Gastrocnemius medialis (tissue), 4 donors: ENCODE measurements around the gene CDC20. TPM values are rescaled to one million over a fixed set of nuclear protein-coding genes. Genes with fewer than 3 reads are reported as not detected.
A peak's percentile ranks its signal among the peaks of the same experiment; 100 is the strongest.

Experiments
- ATAC-seq, 2 donors: fragments of 150-250 bp; one replicate each; pipeline ENCODE4 v1.9.1; 2016
- DNase-seq, 2 donors: peaks; one replicate each; pipeline ENCODE4 v3.0.0-alpha.2; 2019
- H3K27ac ChIP-seq, 4 donors: fragments of 200-600 bp; sonication (generic); 1 replicate in 1 of 4; 2 replicates in 3 of 4; pipeline ENCODE4 v1.5.1; 2016 to 2018; ENCODE audit warnings: mild to moderate bottlenecking in 2 of 4, moderate library complexity in 1 of 4
- H3K27me3 ChIP-seq, 3 donors: fragments of 200-600 bp; sonication (generic) in 2 of 3; 1 replicate in 1 of 3; 2 replicates in 2 of 3; pipeline versions ENCODE4 v1.5.1 to v1.6.0; 2016 to 2019; ENCODE audit warnings: mild to moderate bottlenecking in 1 of 3, moderate library complexity in 1 of 3
- H3K36me3 ChIP-seq, 2 donors: fragments of 200-600 bp; sonication (generic) in 1 of 2; one replicate each; pipeline ENCODE4 v1.5.1; 2017 to 2018
- H3K4me1 ChIP-seq, 2 donors: fragments of 200-600 bp; sonication (generic) in 1 of 2; one replicate each; pipeline ENCODE4 v1.5.1; 2016 to 2017; ENCODE audit warnings: mild to moderate bottlenecking in 2 of 2
- H3K4me3 ChIP-seq, 4 donors: fragments of 200-600 bp; sonication (generic) in 3 of 4; 1 replicate in 1 of 4; 2 replicates in 3 of 4; pipeline ENCODE4 v1.5.1; 2016 to 2019; ENCODE audit warnings: mild to moderate bottlenecking in 2 of 4
- H3K9me3 ChIP-seq, 3 donors: fragments of 200-600 bp; sonication (generic) in 2 of 3; 1 replicate in 1 of 3; 2 replicates in 2 of 3; pipeline ENCODE4 v1.5.1; 2016 to 2019
- CTCF ChIP-seq, 5 experiments: fragments of 450-650 bp in 3 of 5; fragments of 200-600 bp in 2 of 5; sonication (generic) in 2 of 5; IDR thresholded peaks in 4 of 5; conservative IDR thresholded peaks in 1 of 5; 1 replicate in 4 of 5; 2 replicates in 1 of 5; pipeline ENCODE4 v1.5.1; 2016 to 2019; ENCODE audit warnings: antibody characterized with exemption in 5 of 5, mild to moderate bottlenecking in 3 of 5, moderate library complexity in 3 of 5
- POLR2A ChIP-seq, 2 donors: fragments of 450-650 bp; IDR thresholded peaks; one replicate each; pipeline ENCODE4 v1.6.1; 2017; ENCODE audit warnings: antibody characterized with exemption in 2 of 2, mild to moderate bottlenecking in 2 of 2, moderate library complexity in 2 of 2
- in situ Hi-C, 4 donors: fragments of 200-750 bp; cut with MboI; loops; one replicate each; pipeline versions ENCODE4 v1.15.0 to v1.8.0; 2017; ENCODE audit warnings: low sequenced_read_pairs in 4 of 4
- intact Hi-C: fragments of 100-400 bp; cut with DNase I; formaldehyde crosslinking; loops from one replicate; pipeline ENCODE4 v1.15.1; 2023; ENCODE audit warnings: low total_unique reads
- total RNA-seq, 4 donors: library from RNA; depleted of rRNA; stranded (reverse); fragments of >200 nt; gene quantifications; one replicate each; pipeline versions ENCODE4 v1.1.0 to v1.2.3, GENCODE V29; 2016

Gene CDC20
- total RNA-seq, 4 donors from 2014 or later, result 0.46 to 2.4 (median 0.76) TPM

- no peaks in the 10 kb centered on the region for H3K9me3 ChIP-seq
- TF ChIP-seq CTCF (IDR thresholded peaks at IDR 0.05 in 4 of 5, conservative IDR thresholded peaks at IDR 0.05 in 1 of 5) (no peak), POLR2A (IDR thresholded peaks at IDR 0.05) (no peak)
- no peak for DNase-seq
- H3K27me3 ChIP-seq, result no peaks in the 10 kb centered on the region
- ATAC-seq, result no peak
- H3K4me3 ChIP-seq, result no peak overlapping the region
- in situ Hi-C loops (no loop called here), intact Hi-C loops (no loop called here)
- H3K36me3 ChIP-seq, result peaks cover 0 to 52% of the 10 kb centered on the region in 2 donors
- H3K27ac ChIP-seq, result no peak overlapping the region
- peaks cover 21 to 27% of the 10 kb centered on the region in 2 donors for H3K4me1 ChIP-seq
Measured at GRCh38 chr1:43363935-43364525, 5.2 kb downstream of the CDC20 start.

GRCh38 chr1:43365678-43366077 is 6.9 kb downstream of the CDC20 start:
- ATAC-seq (no peak), DNase-seq (no peak)
- no peak for TF ChIP-seq POLR2A (IDR thresholded peaks at IDR 0.05)
- TF ChIP-seq CTCF (IDR thresholded peaks at IDR 0.05 in 4 of 5, conservative IDR thresholded peaks at IDR 0.05 in 1 of 5), result no peak
- intact Hi-C loops (loop anchor here (5.0 kb wide), 2 partner anchors 87 to 193 kb away; partner anchors contain the start of genes CFAP57, EBNA1BP2 and HYI), in situ Hi-C loops (no loop called here)
- H3K27ac ChIP-seq, result no peak overlapping the region
- H3K27me3 ChIP-seq, result no peaks in the 10 kb centered on the region
- H3K36me3 ChIP-seq, result peaks cover 0 to 49% of the 10 kb centered on the region in 2 donors
- no peak overlapping the region for H3K4me3 ChIP-seq
- H3K9me3 ChIP-seq, result no peaks in the 10 kb centered on the region
- peaks cover 17 to 24% of the 10 kb centered on the region in 2 donors for H3K4me1 ChIP-seq

GRCh38 chr1:43366179-43366578 is 7.4 kb downstream of the CDC20 start:
- ATAC-seq, result no peak
- H3K27ac ChIP-seq, result peak overlapping the region in 3 of 4 donors; percentile 89 to 97 (median 94)
- H3K36me3 ChIP-seq, result peaks cover 0 to 44% of the 10 kb centered on the region in 2 donors
- intact Hi-C loops, result loop anchor here (5.0 kb wide), 2 partner anchors 86 to 194 kb away; partner anchors contain the start of genes CFAP57, EBNA1BP2 and HYI
- no peaks in the 10 kb centered on the region for H3K27me3 ChIP-seq
- DNase-seq, result no peak
- in situ Hi-C loops, result no loop called here
- H3K4me1 ChIP-seq, result peaks cover 17 to 24% of the 10 kb centered on the region in 2 donors
- peak overlapping the region in 2 of 4 donors; percentile 86 to 94 for H3K4me3 ChIP-seq
- TF ChIP-seq POLR2A (IDR thresholded peaks at IDR 0.05), result no peak
- no peak for TF ChIP-seq CTCF (IDR thresholded peaks at IDR 0.05 in 4 of 5, conservative IDR thresholded peaks at IDR 0.05 in 1 of 5)
- H3K9me3 ChIP-seq, result no peaks in the 10 kb centered on the region

GRCh38 chr1:43366601-43367025 is 7.8 kb downstream of the CDC20 start:
- DNase-seq, result no peak
- Histone ChIP-seq H3K4me3 (peak overlapping the region; percentile 86 to 95 (median 94)), H3K36me3 (peaks cover 0 to 40% of the 10 kb centered on the region in 2 donors), H3K9me3 (no peaks in the 10 kb centered on the region), H3K27ac (peak overlapping the region; percentile 89 to 97 (median 94)), H3K4me1 (peaks cover 17 to 24% of the 10 kb centered on the region in 2 donors), H3K27me3 (no peaks in the 10 kb centered on the region)
- in situ Hi-C loops, result no loop called here
- ATAC-seq, result no peak
- TF ChIP-seq POLR2A (IDR thresholded peaks at IDR 0.05) (no peak), CTCF (IDR thresholded peaks at IDR 0.05 in 4 of 5, conservative IDR thresholded peaks at IDR 0.05 in 1 of 5) (no peak)
- intact Hi-C loops, result loop anchor here (5.0 kb wide), 2 partner anchors 86 to 194 kb away; partner anchors contain the start of genes CFAP57, EBNA1BP2 and HYI
